Head of caudate nucleus (tissue), 42 donors: ENCODE measurements around the gene PYGB.
"Not testable (repeated sequence)": the region's sequence is repeated elsewhere in the genome, so short reads cannot be mapped to it uniquely, and the experiment has no call there.

Source experiments
- DNase-seq, 42 donors: peaks; one replicate each; pipeline versions ENCODE4 v3.0.0 to v3.0.0-alpha.2; 2020 to 2021; ENCODE audit warnings: mixed read lengths in 7 of 42
- intact Hi-C: fragments of 100-400 bp; cut with DNase I; formaldehyde crosslinking; loops from one replicate; pipeline ENCODE4 v1.15.0; 2022

The PYGB gene

GRCh38 chr20:25327521-25328235, 79.8 kb downstream of the PYGB start:
- DNase-seq: peak in 2 of 42 donors; percentile 6 to 33
- intact Hi-C loops: no loop called here

DNA sequence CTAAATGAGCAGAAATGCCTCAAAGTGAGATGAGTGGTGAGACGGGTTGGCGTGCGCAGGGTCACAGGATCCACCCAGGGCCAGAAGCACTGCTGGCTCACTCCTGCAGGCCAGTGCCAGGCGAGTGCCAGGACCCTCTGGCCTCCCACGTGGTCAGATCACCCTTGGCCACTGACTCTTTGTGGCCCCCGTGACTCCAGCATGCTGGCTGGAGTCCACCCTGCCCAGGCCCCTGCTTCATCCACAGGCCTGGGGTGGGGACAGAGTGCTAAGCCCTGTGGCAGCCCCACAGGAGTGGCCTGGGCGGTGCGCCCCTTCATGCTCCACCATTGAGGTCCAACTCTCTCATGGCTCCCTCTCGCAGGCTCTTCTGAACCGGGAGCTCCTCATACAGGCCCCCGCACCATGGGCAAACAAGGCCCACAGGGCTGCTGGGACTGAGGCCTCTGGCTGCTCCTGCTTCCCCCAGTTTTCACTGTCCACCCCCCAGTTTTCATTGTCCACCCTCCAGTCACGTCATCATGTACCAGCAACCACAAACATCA, 81.1 kb downstream of the PYGB start:
- intact Hi-C loops: no loop called here
- DNase-seq: peak in 2 of 42 donors; percentile 8 to 33

- intact Hi-C loops: not testable (repeated sequence)
Observed at GRCh38 chr20:25334972-25335371, 87.1 kb downstream of the PYGB start.

DNA sequence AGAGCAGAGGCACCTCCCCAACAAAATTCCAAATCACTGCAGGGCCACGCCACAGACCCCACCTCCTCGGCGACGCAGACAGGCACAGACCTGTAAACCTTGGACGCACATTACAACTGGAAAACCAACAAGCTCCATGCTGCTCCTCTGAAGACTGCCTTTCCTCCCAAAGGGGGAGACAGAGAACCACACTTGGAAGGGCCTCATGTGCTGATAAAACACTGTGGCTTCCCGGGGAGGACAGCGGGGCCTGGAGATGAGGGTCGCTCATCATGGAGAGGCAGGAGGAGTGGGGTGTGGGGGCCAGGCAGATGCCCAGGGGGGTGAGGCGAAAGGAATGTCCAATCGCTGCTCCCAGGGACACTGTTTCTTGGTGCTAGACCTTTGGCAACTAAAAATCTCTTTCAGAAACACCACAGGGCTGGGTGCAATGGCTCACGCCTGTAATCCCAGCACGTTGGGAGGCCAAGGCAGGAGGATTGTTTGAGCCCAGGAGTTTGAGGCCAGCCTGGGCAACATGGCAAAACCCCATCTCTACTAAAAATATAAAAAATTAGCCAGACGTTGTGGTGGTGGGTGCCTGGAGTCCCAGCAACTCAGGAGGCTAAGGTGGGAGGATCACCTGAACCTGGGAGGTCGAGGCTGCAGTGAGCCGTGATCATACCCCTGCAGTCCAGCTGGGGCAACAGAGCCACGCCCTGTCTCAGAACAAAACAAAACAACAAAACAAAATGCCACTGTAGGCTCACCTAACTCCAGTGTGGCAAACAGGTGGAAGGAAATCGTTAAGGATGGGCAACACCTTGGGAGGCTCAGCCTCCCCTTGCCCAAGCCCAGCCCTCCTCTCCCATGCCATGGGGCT, 88.9 kb downstream of the PYGB start:
- peak in 21 of 42 donors; percentile 35 to 80 (median 59) for DNase-seq
- intact Hi-C loops: no loop called here

More at GRCh38 chr20:25334972-25335371, 87.1 kb downstream of the PYGB start:
- not testable (repeated sequence) for DNase-seq

- peak in 3 of 42 donors; percentile 25 to 42 (median 36) for DNase-seq
- intact Hi-C loops: no loop called here
Observed at GRCh38 chr20:25338112-25339023, 90.5 kb downstream of the PYGB start.

GRCh38 chr20:25339608-25340007, 91.7 kb downstream of the PYGB start:
- intact Hi-C loops: no loop called here
- peak in 2 of 42 donors; percentile 7 to 33 for DNase-seq

- no peak for DNase-seq
Observed at GRCh38 chr20:25340380-25340779, 92.5 kb downstream of the PYGB start.

GRCh38 chr20:25341716-25342680, 94.1 kb downstream of the PYGB start:
- intact Hi-C loops: no loop called here
- DNase-seq: peak in 15 of 42 donors; percentile 24 to 78 (median 55)

More at GRCh38 chr20:25340380-25340779, 92.5 kb downstream of the PYGB start:
- intact Hi-C loops: no loop called here

DNA sequence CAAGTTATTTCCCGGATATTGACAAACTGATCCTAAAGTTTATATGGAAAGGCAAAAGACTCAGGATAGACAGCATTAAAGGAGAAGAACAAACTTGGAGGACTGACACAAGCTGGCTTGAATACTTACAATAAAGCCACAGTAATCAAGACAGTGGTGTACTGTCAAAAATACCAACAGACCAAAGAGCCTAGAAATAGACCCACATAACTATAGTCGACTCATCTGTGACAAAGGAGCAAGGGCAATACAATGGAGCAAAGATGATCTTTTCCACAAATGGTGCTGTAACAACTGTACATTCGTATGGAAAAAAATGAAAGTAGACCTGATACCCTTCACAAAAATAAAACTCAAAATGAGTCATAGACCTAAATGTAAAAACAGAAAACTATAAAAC, 96.7 kb downstream of the PYGB start:
- DNase-seq: peak in 1 of 42 donors; percentile 11
- intact Hi-C loops: no loop called here

DNA sequence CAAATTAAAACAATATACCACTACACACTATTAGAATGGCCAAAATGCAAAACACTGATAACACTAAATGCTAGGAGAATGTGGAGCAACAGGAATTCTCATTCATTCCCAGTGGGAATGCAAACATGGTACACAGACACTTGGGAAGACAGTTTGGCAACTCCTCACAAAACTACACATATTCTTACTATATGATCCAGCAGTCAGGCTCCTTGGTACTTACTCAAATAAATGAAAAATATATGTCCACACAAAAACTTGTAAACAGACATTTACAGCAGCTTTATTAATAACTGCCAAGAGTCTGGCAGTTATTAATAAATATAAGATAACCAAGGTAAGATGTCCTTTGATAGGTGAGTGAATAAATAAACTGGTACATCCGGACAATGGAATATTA, 97.8 kb downstream of the PYGB start:
- intact Hi-C loops: no loop called here
- DNase-seq: no peak

DNA sequence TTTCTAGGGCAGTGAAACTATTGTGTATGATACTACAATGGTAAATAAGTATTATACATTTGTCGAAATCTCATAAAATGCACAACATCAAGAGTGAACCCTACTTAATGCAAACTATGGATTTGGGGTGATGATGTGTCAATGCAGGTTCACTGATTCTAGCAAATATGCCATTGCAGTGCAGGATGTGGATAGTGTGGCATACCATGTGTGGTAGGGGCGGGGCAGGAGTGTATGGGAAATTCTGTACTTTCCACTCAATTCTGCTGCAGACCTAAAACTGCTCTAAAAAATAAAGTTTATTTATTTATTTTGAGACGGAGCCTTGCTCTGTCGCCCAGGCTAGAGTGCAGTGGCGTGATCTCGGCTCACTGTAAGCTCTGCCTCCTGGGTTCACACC, 98.5 kb downstream of the PYGB start:
- intact Hi-C loops: no loop called here
- no peak for DNase-seq
